ENCODE data around the gene BEST2. TPM values are rescaled to one million over a fixed set of nuclear protein-coding genes. Genes with fewer than 3 reads are reported as not detected.

Gene BEST2
- total RNA-seq, 1 experiment from 2014 or later, result 3.3 TPM

DNA sequence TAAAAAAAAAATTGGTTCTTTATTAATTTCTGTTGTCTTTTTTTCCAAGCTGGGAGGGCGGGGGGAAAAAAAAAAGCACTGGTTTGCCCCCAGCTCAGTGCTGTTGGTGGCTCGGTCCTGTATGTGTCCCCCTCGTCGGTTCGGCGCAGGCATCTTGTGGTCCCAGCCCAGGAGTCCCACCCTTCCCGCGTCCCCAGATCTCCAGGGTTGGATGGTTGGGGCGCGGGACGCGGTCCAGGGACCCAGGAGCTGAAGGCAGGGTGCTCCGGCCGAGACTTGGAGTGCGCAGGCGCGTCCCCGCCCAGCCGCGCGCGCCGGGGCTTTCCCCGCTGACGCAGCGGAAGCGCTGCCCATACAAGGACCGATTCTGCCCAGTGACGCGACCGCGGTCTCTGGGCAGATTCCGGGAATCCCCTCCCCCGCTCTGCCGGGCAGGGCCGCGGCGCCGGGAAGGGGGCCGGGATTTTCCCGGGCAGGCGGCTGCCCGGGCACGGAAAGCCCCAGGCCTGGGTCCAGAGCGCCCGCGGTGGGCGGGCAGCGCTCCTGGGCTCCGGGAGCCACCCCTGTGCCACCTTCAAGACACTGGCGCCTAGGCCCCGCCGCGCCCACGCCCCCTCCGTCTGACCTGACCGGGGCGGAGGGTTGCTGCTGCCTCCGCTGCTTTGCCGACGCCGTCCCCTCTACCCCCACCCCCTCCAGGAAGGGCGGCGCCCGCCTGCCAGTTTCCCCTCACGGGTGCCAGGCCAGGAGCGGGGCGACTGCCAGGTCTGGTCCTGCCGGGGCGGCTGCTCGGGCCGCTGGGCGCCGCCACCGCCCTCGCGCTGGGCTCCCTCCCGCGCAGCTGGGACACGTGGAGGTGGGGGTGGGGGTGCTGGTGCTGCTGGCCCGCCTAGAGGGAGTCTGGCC lies 42.0 kb downstream of the BEST2 start:
- peak overlapping the region; percentile 93 for H3K27ac Mint-ChIP-seq
- POLR2A ChIA-PET, result interaction anchor here (0.7 to 3.1 kb wide), 9 partner anchors 9 to 112 kb away, joined by 3 to 29 read pairs (median 4); partner anchors contain the start of genes HOOK2 and RNASEH2A

More for the DNA sequence above, 42.0 kb downstream of the BEST2 start:
- peak overlapping the region; percentile 84 for H3K4me3 Mint-ChIP-seq
- peaks cover 34% of the 10 kb centered on the region for H3K4me1 Mint-ChIP-seq
- TF ChIP-seq CREM (CRISPR knock-in tag; IDR thresholded peaks at IDR 0.05), result peak; percentile 75
- TF ChIP-seq FOXK1 (CRISPR knock-in tag; IDR thresholded peaks at IDR 0.05), result 0 out of 2 replicates have a peak, but pooled peaks have one; percentile 39
- TF ChIP-seq, protein P1, sequence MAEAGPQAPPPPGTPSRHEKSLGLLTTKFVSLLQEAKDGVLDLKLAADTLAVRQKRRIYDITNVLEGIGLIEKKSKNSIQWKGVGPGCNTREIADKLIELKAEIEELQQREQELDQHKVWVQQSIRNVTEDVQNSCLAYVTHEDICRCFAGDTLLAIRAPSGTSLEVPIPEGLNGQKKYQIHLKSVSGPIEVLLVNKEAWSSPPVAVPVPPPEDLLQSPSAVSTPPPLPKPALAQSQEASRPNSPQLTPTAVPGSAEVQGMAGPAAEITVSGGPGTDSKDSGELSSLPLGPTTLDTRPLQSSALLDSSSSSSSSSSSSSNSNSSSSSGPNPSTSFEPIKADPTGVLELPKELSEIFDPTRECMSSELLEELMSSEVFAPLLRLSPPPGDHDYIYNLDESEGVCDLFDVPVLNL (CRISPR knock-in tag; IDR thresholded peaks at IDR 0.05; ENCODE audit: borderline replicate concordance, low read depth), result no peak
- TF ChIP-seq MAX (CRISPR knock-in tag; IDR thresholded peaks at IDR 0.05), result peak; percentile 69; the same call in 1 of the 2 replicates
- TF ChIP-seq RELA (CRISPR knock-in tag; IDR thresholded peaks at IDR 0.05; ENCODE audit: borderline replicate concordance), result no peak
- TF ChIP-seq GABPB1 (CRISPR knock-in tag; IDR thresholded peaks at IDR 0.05), result no peak; the same call in 1 of the 2 replicates
- TF ChIP-seq, protein P2, sequence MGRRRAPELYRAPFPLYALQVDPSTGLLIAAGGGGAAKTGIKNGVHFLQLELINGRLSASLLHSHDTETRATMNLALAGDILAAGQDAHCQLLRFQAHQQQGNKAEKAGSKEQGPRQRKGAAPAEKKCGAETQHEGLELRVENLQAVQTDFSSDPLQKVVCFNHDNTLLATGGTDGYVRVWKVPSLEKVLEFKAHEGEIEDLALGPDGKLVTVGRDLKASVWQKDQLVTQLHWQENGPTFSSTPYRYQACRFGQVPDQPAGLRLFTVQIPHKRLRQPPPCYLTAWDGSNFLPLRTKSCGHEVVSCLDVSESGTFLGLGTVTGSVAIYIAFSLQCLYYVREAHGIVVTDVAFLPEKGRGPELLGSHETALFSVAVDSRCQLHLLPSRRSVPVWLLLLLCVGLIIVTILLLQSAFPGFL (CRISPR knock-in tag; IDR thresholded peaks at IDR 0.05; ENCODE audit: borderline replicate concordance), result no peak
- 0 out of 2 replicates have a peak, but pooled peaks have one; percentile 76 for TF ChIP-seq ELF4 (CRISPR knock-in tag; IDR thresholded peaks at IDR 0.05; ENCODE audit: low read depth)
- TF ChIP-seq, protein P3, sequence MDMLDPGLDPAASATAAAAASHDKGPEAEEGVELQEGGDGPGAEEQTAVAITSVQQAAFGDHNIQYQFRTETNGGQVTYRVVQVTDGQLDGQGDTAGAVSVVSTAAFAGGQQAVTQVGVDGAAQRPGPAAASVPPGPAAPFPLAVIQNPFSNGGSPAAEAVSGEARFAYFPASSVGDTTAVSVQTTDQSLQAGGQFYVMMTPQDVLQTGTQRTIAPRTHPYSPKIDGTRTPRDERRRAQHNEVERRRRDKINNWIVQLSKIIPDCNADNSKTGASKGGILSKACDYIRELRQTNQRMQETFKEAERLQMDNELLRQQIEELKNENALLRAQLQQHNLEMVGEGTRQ (CRISPR knock-in tag; IDR thresholded peaks at IDR 0.05), result peak; percentile 29; the same call in 1 of the 2 replicates
- no peak for TF ChIP-seq HMGXB4 (CRISPR knock-in tag; IDR thresholded peaks at IDR 0.05)
- TF ChIP-seq MYBL2 (CRISPR knock-in tag; IDR thresholded peaks at IDR 0.05), result 0 out of 2 replicates have a peak, but pooled peaks have one; percentile 47
- TF ChIP-seq FOXP4 (CRISPR knock-in tag; IDR thresholded peaks at IDR 0.05), result 0 out of 2 replicates have a peak, but pooled peaks have one; percentile 9
- TF ChIP-seq, protein P4, sequence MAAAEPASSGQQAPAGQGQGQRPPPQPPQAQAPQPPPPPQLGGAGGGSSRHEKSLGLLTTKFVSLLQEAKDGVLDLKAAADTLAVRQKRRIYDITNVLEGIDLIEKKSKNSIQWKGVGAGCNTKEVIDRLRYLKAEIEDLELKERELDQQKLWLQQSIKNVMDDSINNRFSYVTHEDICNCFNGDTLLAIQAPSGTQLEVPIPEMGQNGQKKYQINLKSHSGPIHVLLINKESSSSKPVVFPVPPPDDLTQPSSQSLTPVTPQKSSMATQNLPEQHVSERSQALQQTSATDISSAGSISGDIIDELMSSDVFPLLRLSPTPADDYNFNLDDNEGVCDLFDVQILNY (CRISPR knock-in tag; IDR thresholded peaks at IDR 0.05), result peak; percentile 63; the same call in 1 of the 2 replicates
- TF ChIP-seq FOXP1 (CRISPR knock-in tag; IDR thresholded peaks at IDR 0.05; ENCODE audit: borderline replicate concordance), result 0 out of 2 replicates have a peak, but pooled peaks have one; percentile 23
- TF ChIP-seq, protein P5, sequence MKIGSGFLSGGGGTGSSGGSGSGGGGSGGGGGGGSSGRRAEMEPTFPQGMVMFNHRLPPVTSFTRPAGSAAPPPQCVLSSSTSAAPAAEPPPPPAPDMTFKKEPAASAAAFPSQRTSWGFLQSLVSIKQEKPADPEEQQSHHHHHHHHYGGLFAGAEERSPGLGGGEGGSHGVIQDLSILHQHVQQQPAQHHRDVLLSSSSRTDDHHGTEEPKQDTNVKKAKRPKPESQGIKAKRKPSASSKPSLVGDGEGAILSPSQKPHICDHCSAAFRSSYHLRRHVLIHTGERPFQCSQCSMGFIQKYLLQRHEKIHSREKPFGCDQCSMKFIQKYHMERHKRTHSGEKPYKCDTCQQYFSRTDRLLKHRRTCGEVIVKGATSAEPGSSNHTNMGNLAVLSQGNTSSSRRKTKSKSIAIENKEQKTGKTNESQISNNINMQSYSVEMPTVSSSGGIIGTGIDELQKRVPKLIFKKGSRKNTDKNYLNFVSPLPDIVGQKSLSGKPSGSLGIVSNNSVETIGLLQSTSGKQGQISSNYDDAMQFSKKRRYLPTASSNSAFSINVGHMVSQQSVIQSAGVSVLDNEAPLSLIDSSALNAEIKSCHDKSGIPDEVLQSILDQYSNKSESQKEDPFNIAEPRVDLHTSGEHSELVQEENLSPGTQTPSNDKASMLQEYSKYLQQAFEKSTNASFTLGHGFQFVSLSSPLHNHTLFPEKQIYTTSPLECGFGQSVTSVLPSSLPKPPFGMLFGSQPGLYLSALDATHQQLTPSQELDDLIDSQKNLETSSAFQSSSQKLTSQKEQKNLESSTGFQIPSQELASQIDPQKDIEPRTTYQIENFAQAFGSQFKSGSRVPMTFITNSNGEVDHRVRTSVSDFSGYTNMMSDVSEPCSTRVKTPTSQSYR (CRISPR knock-in tag; IDR thresholded peaks at IDR 0.05), result 0 out of 2 replicates have a peak, but pooled peaks have one; percentile 51
- TF ChIP-seq, protein P6, sequence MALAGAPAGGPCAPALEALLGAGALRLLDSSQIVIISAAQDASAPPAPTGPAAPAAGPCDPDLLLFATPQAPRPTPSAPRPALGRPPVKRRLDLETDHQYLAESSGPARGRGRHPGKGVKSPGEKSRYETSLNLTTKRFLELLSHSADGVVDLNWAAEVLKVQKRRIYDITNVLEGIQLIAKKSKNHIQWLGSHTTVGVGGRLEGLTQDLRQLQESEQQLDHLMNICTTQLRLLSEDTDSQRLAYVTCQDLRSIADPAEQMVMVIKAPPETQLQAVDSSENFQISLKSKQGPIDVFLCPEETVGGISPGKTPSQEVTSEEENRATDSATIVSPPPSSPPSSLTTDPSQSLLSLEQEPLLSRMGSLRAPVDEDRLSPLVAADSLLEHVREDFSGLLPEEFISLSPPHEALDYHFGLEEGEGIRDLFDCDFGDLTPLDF (CRISPR knock-in tag; IDR thresholded peaks at IDR 0.05), result 0 out of 2 replicates have a peak, but pooled peaks have one; percentile 44
- TF ChIP-seq CREB1 (CRISPR knock-in tag; IDR thresholded peaks at IDR 0.05), result peak; percentile 72; the same call in 1 of the 2 replicates
- TF ChIP-seq ATF1 (CRISPR knock-in tag; IDR thresholded peaks at IDR 0.05), result 0 out of 2 replicates have a peak, but pooled peaks have one; percentile 37
- no peak for TF ChIP-seq USF1 (CRISPR knock-in tag; IDR thresholded peaks at IDR 0.05)
- peak; percentile 84 for TF ChIP-seq SP1 (CRISPR knock-in tag; conservative IDR thresholded peaks at IDR 0.05)
- DNase-seq (ENCODE audit: low spot score) (peak; percentile 91), ATAC-seq (peak; percentile 18)
- peaks cover 32% of the 10 kb centered on the region for H3K27me3 Mint-ChIP-seq (ENCODE audit: low read depth)
- peaks cover 7% of the 10 kb centered on the region for H3K36me3 Mint-ChIP-seq
- no peaks in the 10 kb centered on the region for H3K9me3 Mint-ChIP-seq
- CTCF ChIA-PET, result interaction anchor here (0.6 to 14.0 kb wide), 15 partner anchors 8 to 162 kb away, joined by 3 to 341 read pairs (median 10); partner anchors contain the start of genes HOOK2, PRDX2, RNASEH2A and THSD8

Measured in WTC11 (cell line).